Keratinocyte (primary cell): ENCODE measurements around the gene ALPK1. TPM values are rescaled to one million over a fixed set of nuclear protein-coding genes. Genes with fewer than 3 reads are reported as not detected.

Experiments used
- DNase-seq: peaks from one replicate; pipeline ENCODE4 v3.0.0-alpha.2; 2011; ENCODE audit warnings: low read depth, missing footprints, low spot score
- FAIRE-seq: peaks from 2 replicates; lab custom pipeline; 2011; peaks lifted over from hg19 to GRCh38; lab: Jason Lieb, UNC
- H2AFZ ChIP-seq: 2 replicates; pipeline ENCODE4 v1.6.0; 2012; ENCODE audit warnings: low read length, control low read depth, inconsistent platforms; ENCODE audit not compliant: control insufficient read depth
- H3K27ac ChIP-seq: 2 replicates; pipeline ENCODE4 v1.5.1; 2011; ENCODE audit warnings: low read length; ENCODE audit not compliant: control insufficient read depth, insufficient read depth
- H3K27me3 ChIP-seq: 3 replicates; pipeline ENCODE4 v1.6.0; 2011; ENCODE audit warnings: low read length; ENCODE audit not compliant: control insufficient read depth, insufficient read depth; ENCODE audit errors: extremely low read depth
- H3K36me3 ChIP-seq, 2 experiments: 2 replicates in 1 of 2; 3 replicates in 1 of 2; pipeline ENCODE4 v1.5.1; 2011; ENCODE audit warnings: low read length in 2 of 2, mild to moderate bottlenecking in 1 of 2; ENCODE audit not compliant: control insufficient read depth in 2 of 2, insufficient read depth in 2 of 2; ENCODE audit errors: extremely low read depth in 1 of 2
- H3K4me1 ChIP-seq: 3 replicates; pipeline ENCODE4 v1.5.1; 2011; ENCODE audit warnings: low read length; ENCODE audit not compliant: control insufficient read depth, insufficient read depth; ENCODE audit errors: extremely low read depth
- H3K4me2 ChIP-seq: 3 replicates; pipeline ENCODE4 v1.6.0; 2011; ENCODE audit warnings: low read depth, low read length; ENCODE audit not compliant: control insufficient read depth, insufficient read depth; ENCODE audit errors: extremely low read depth
- H3K4me3 ChIP-seq, 3 experiments: fragments of 200-600 bp in 1 of 3; sonication (generic) in 1 of 3; 2 replicates in 2 of 3; 3 replicates in 1 of 3; pipeline ENCODE4 v1.5.1; 2011 to 2016; ENCODE audit warnings: low read length in 3 of 3, mild to moderate bottlenecking in 3 of 3, control low read depth in 2 of 3, inconsistent platforms in 1 of 3, low read depth in 1 of 3, mixed read lengths in 1 of 3, mixed run types in 1 of 3, moderate library complexity in 1 of 3; ENCODE audit not compliant: control insufficient read depth in 2 of 3, insufficient read depth in 2 of 3; ENCODE audit errors: extremely low read depth in 1 of 3
- H3K79me2 ChIP-seq: 2 replicates; pipeline ENCODE4 v1.6.0; 2012; ENCODE audit warnings: low read length; ENCODE audit not compliant: control insufficient read depth, insufficient read depth
- H3K9ac ChIP-seq: 3 replicates; pipeline ENCODE4 v1.6.0; 2011; ENCODE audit warnings: low read length; ENCODE audit not compliant: control insufficient read depth, insufficient read depth; ENCODE audit errors: extremely low read depth
- H3K9me1 ChIP-seq: 3 replicates; pipeline ENCODE4 v1.6.0; 2011; ENCODE audit warnings: low read length; ENCODE audit not compliant: control insufficient read depth, insufficient read depth; ENCODE audit errors: extremely low read depth
- H3K9me3 ChIP-seq: 2 replicates; pipeline ENCODE4 v1.5.1; 2012; ENCODE audit warnings: low read depth, low read length; ENCODE audit not compliant: control insufficient read depth
- H4K20me1 ChIP-seq: 3 replicates; pipeline ENCODE4 v1.6.0; 2011; ENCODE audit warnings: low read length; ENCODE audit not compliant: control insufficient read depth, insufficient read depth; ENCODE audit errors: extremely low read depth
- EZH2 ChIP-seq: IDR thresholded peaks from one replicate; pipeline ENCODE4 v1.6.1; 2012; ENCODE audit warnings: inconsistent platforms, mild to moderate bottlenecking, low read length, moderate library complexity
- dilution Hi-C: fragments of 300-500 bp; cut with MboI; formaldehyde crosslinking; loops from one replicate; pipeline ENCODE4 v1.7.0; 2020; ENCODE audit warnings: low sequenced_read_pairs; ENCODE audit not compliant: extremely low pct_ligation_motif_present
- polyA plus RNA-seq, 5 experiments: library from polyadenylated mRNA; depleted of rRNA in 3 of 5; stranded (reverse) in 3 of 5; stranded (forward) in 1 of 5; unstranded in 1 of 5; fragments of >200 nt; gene quantifications; 1 replicate in 1 of 5; 2 replicates in 3 of 5; 3 replicates in 1 of 5; pipeline versions ENCODE4 v1.2.1 to v1.2.3, GENCODE V29; 2011 to 2012; ENCODE audit warnings: missing spikeins in 2 of 5, low read depth in 1 of 5, low replicate concordance in 1 of 5
- TF ChIP-seq, protein P1 (sequence below), 3 experiments: IDR thresholded peaks in 1 of 3; conservative IDR thresholded peaks in 1 of 3; optimal IDR thresholded peaks in 1 of 3; 2 replicates in 2 of 3; 3 replicates in 1 of 3; pipeline versions ENCODE3 to v1.5.1; 2011; ENCODE audit warnings: low read length in 3 of 3, mild to moderate bottlenecking in 3 of 3, moderate library complexity in 2 of 3, control low read depth in 1 of 3, inconsistent platforms in 1 of 3; ENCODE audit not compliant: insufficient read depth in 2 of 3; ENCODE audit errors: extremely low read depth in 1 of 3

ALPK1 gene
- polyA plus RNA-seq, 1 donor (not counting 4 experiments of a cell fraction or from before 2014, with no cell fraction given): 5.5 TPM

DNA sequence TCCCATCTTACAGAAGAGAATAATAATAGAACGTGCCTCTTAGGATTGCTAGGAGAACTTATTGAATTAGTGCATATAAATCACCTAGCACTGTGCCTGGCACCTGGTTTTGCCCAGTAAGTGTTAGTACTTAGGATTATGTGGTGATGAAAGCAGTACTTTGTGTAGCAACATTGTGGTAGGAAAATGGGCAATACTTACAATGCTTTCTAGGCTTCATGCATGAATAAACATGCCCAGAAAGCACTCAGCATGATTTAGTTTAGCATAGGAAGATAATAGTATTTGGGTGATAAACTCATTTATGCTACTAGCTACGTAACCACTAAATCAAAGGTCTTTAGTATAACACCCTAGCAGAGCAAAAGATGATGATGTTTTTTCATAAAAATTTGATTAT is 113.2 kb downstream of the ALPK1 start:
- Histone ChIP-seq H3K4me1 (peaks cover 8% of the 10 kb centered on the region), H3K9me3 (no peaks in the 10 kb centered on the region), H3K4me3 (no peak overlapping the region), H3K4me2 (no peak overlapping the region), H3K36me3 (no peaks in the 10 kb centered on the region), H2AFZ (no peak overlapping the region), H3K79me2 (no peaks in the 10 kb centered on the region), H3K9ac (no peak overlapping the region), H4K20me1 (no peaks in the 10 kb centered on the region), H3K27ac (no peak overlapping the region), H3K27me3 (no peaks in the 10 kb centered on the region), H3K9me1 (no peaks in the 10 kb centered on the region)
- DNase-seq: no peak
- no peak for TF ChIP-seq EZH2
- TF ChIP-seq, protein P1, sequence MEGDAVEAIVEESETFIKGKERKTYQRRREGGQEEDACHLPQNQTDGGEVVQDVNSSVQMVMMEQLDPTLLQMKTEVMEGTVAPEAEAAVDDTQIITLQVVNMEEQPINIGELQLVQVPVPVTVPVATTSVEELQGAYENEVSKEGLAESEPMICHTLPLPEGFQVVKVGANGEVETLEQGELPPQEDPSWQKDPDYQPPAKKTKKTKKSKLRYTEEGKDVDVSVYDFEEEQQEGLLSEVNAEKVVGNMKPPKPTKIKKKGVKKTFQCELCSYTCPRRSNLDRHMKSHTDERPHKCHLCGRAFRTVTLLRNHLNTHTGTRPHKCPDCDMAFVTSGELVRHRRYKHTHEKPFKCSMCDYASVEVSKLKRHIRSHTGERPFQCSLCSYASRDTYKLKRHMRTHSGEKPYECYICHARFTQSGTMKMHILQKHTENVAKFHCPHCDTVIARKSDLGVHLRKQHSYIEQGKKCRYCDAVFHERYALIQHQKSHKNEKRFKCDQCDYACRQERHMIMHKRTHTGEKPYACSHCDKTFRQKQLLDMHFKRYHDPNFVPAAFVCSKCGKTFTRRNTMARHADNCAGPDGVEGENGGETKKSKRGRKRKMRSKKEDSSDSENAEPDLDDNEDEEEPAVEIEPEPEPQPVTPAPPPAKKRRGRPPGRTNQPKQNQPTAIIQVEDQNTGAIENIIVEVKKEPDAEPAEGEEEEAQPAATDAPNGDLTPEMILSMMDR (optimal IDR thresholded peaks at IDR 0.05 in 1 of 3, IDR thresholded peaks at IDR 0.05 in 1 of 3, conservative IDR thresholded peaks at IDR 0.05 in 1 of 3; ENCODE audit: extremely low read depth in 1 of 3, insufficient read depth in 2 of 3, low read length in 3 of 3): no peak
- dilution Hi-C loops: no loop called here
- no peak for FAIRE-seq

DNA sequence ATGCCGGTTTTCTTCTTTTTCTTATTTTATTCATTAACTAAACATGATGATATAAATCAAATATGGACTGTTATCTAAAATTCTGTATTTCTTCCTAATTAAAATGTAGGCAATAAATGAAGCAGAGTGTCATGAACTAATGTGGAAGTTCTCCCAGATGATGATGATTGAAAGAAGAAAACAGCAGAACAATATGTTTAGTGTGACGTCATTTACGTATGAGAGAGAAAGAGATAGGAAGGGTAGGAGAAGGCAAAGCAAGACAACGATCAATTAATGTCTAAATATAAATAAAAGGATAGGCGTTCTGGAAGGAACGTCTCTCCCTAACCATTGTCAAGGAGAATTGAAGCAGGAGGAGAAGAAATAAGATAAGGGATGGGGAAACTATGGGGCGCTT is 113.6 kb downstream of the ALPK1 start:
- Histone ChIP-seq H3K79me2 (no peaks in the 10 kb centered on the region), H3K9ac (no peak overlapping the region), H3K36me3 (no peaks in the 10 kb centered on the region), H3K4me3 (no peak overlapping the region), H4K20me1 (no peaks in the 10 kb centered on the region), H3K9me1 (no peaks in the 10 kb centered on the region), H3K4me2 (no peak overlapping the region), H3K27ac (no peak overlapping the region), H3K9me3 (no peaks in the 10 kb centered on the region), H3K27me3 (no peaks in the 10 kb centered on the region), H2AFZ (no peak overlapping the region), H3K4me1 (peaks cover 8% of the 10 kb centered on the region)
- no peak for TF ChIP-seq EZH2
- TF ChIP-seq, protein P1 (optimal IDR thresholded peaks at IDR 0.05 in 1 of 3, IDR thresholded peaks at IDR 0.05 in 1 of 3, conservative IDR thresholded peaks at IDR 0.05 in 1 of 3; ENCODE audit: extremely low read depth in 1 of 3, insufficient read depth in 2 of 3, low read length in 3 of 3): no peak
- DNase-seq (no peak), FAIRE-seq (no peak)
- dilution Hi-C loops: no loop called here
